ENCODE measurements around the gene AP5B1. TPM values are rescaled to one million over a fixed set of nuclear protein-coding genes. Genes with fewer than 3 reads are reported as not detected.

The AP5B1 gene
- total and polyA plus RNA-seq, 9 of the 15 experiments (the other 6 are each of a cell fraction or from before 2014, with no cell fraction given) = 0.51 to 24.2 (median 5.1) TPM

GRCh38 chr11:65779919-65780769, 632 bp downstream of the AP5B1 start (continued):
- TF ChIP-seq GATAD2B (IDR thresholded peaks at IDR 0.05; ENCODE audit: borderline replicate concordance) (peak; percentile 83; the same call in 1 of the 2 replicates), CBX2 (IDR thresholded peaks at IDR 0.05; ENCODE audit: insufficient read depth, low read length, poor library complexity, severe bottlenecking) (no peak), ZNF766 (CRISPR knock-in tag; conservative IDR thresholded peaks at IDR 0.05) (no peak), ZNF121 (CRISPR knock-in tag; conservative IDR thresholded peaks at IDR 0.05) (no peak), NFYB (IDR thresholded peaks at IDR 0.05; ENCODE audit: extremely low read depth, insufficient read length) (no peak), ZNF175 (CRISPR knock-in tag; IDR thresholded peaks at IDR 0.05; ENCODE audit: low read depth) (no peak), HDAC6 (IDR thresholded peaks at IDR 0.05; ENCODE audit: low read depth, low read length) (no peak), ZNF551 (CRISPR knock-in tag; IDR thresholded peaks at IDR 0.05) (no peak), KLF1 (tag; IDR thresholded peaks at IDR 0.05) (no peak), NFE2L1 (tag; IDR thresholded peaks at IDR 0.05; ENCODE audit: borderline replicate concordance, low read depth) (no peak), NR2F6 (CRISPR knock-in tag; IDR thresholded peaks at IDR 0.05) (no peak), GABPB2 (CRISPR knock-in tag; conservative IDR thresholded peaks at IDR 0.05) (no peak), CBX5 (IDR thresholded peaks at IDR 0.05; ENCODE audit: borderline replicate concordance, low read depth) (peak; percentile 49; the same call in 1 of the 2 replicates), STAT5B (CRISPR knock-in tag; IDR thresholded peaks at IDR 0.05) (no peak), RBM15 (IDR thresholded peaks at IDR 0.05; ENCODE audit: insufficient read depth, low read length) (no peak), SREBF2 (CRISPR knock-in tag; IDR thresholded peaks at IDR 0.05) (no peak), HNRNPL (IDR thresholded peaks at IDR 0.05; ENCODE audit: low read depth, low read length) (peak; percentile 68; the same call in 1 of the 2 replicates), XRCC3 (IDR thresholded peaks at IDR 0.05) (no peak), CTCFL (IDR thresholded peaks at IDR 0.05; ENCODE audit: borderline replicate concordance, insufficient read depth, low read depth, low read length, poor library complexity, severe bottlenecking) (peak; percentile 87), ZSCAN32 (CRISPR knock-in tag; IDR thresholded peaks at IDR 0.05) (no peak), MED1 (CRISPR knock-in tag; IDR thresholded peaks at IDR 0.05; ENCODE audit: borderline replicate concordance) (no peak), NCOA2 (IDR thresholded peaks at IDR 0.05; ENCODE audit: partially characterized antibody in 2 of 2) (no peak), PKNOX1 (IDR thresholded peaks at IDR 0.05) (no peak), SMAD3 (CRISPR knock-in tag; conservative IDR thresholded peaks at IDR 0.05) (0 out of 2 replicates have a peak, but pooled peaks have one; percentile 53), ZNF232 (CRISPR knock-in tag; IDR thresholded peaks at IDR 0.05) (0 out of 2 replicates have a peak, but pooled peaks have one; percentile 40), PCBP1 (IDR thresholded peaks at IDR 0.05; ENCODE audit: low read depth, low read length, poor library complexity, severe bottlenecking) (peak; percentile 62)
